Panc1 (cell line): ENCODE results near the gene PLIN5.

Experiments used
- CTCF ChIP-seq: fragments of 450-650 bp; IDR thresholded peaks from 2 replicates; pipeline ENCODE4 v1.5.1; 2017; ENCODE audit warnings: mild to moderate bottlenecking
- POLR2AphosphoS5 ChIP-seq: IDR thresholded peaks from 2 replicates; pipeline ENCODE4 v1.6.1; 2012; ENCODE audit warnings: mild to moderate bottlenecking, low read depth, low read length, moderate library complexity
- REST ChIP-seq, 2 experiments: IDR thresholded peaks; 2 replicates each; pipeline ENCODE4 v1.6.1; 2011 to 2012; ENCODE audit warnings: low read depth in 2 of 2, control low read depth in 1 of 2, low read length in 1 of 2, mild to moderate bottlenecking in 1 of 2, moderate library complexity in 1 of 2; ENCODE audit not compliant: insufficient read depth in 1 of 2
- SIN3A ChIP-seq: IDR thresholded peaks from 2 replicates; pipeline ENCODE4 v1.6.1; 2012; ENCODE audit warnings: low read depth, mild to moderate bottlenecking, low read length, moderate library complexity, borderline replicate concordance; ENCODE audit not compliant: insufficient read depth

GRCh38 chr19:4534836-4535658, at the start of gene PLIN5:
- TF ChIP-seq POLR2AphosphoS5 (no peak), CTCF (no peak), SIN3A (no peak), REST (IDR thresholded peaks at IDR 0.05; ENCODE audit: insufficient read depth in 1 of 2, low read depth in 2 of 2, low read length in 1 of 2) (no peak)
